ENCODE measurements around the gene TRNP1.
A peak's percentile ranks its signal among the peaks of the same experiment; 100 is the strongest.
"Not testable (repeated sequence)": the region's sequence is repeated elsewhere in the genome, so short reads cannot be mapped to it uniquely, and the experiment has no call there.

TRNP1 gene

GRCh38 chr1:26972390-26972789, 21.1 kb upstream of the TRNP1 start:
- DNase-seq (ENCODE audit: low spot score) (no peak), FAIRE-seq (no peak)

- no peak for DNase-seq (ENCODE audit: low spot score)
- FAIRE-seq, result no peak
These were observed 20.7 kb upstream of the TRNP1 start for GRCh38 chr1:26972821-26973220.

- FAIRE-seq (no peak), DNase-seq (ENCODE audit: low spot score) (no peak)
These were observed 16.6 kb upstream of the TRNP1 start for GRCh38 chr1:26976621-26977510.

GRCh38 chr1:26978901-26979300, 14.6 kb upstream of the TRNP1 start:
- DNase-seq (ENCODE audit: low spot score) (no peak), FAIRE-seq (no peak)

- FAIRE-seq (no peak), DNase-seq (ENCODE audit: low spot score) (no peak)
These were observed 12.2 kb upstream of the TRNP1 start for GRCh38 chr1:26981146-26981846.

GRCh38 chr1:26983863-26984262, 9.6 kb upstream of the TRNP1 start:
- FAIRE-seq (no peak), DNase-seq (ENCODE audit: low spot score) (no peak)

- FAIRE-seq, result no peak
- DNase-seq (ENCODE audit: low spot score), result no peak
These were observed 9.2 kb upstream of the TRNP1 start for GRCh38 chr1:26984291-26984690.

- FAIRE-seq, result no peak
These were observed 6.8 kb upstream of the TRNP1 start for GRCh38 chr1:26986658-26987057.

GRCh38 chr1:26989403-26990109, 3.9 kb upstream of the TRNP1 start:
- not testable (repeated sequence) for DNase-seq (ENCODE audit: low spot score); FAIRE-seq

More at GRCh38 chr1:26986658-26987057, 6.8 kb upstream of the TRNP1 start:
- no peak for DNase-seq (ENCODE audit: low spot score)

GRCh38 chr1:26991310-26992116, 2.0 kb upstream of the TRNP1 start:
- DNase-seq (ENCODE audit: low spot score), result peak; percentile 75
- no peak for FAIRE-seq

GRCh38 chr1:26994020-26994786, 711 bp downstream of the TRNP1 start:
- FAIRE-seq (no peak), DNase-seq (ENCODE audit: low spot score) (no peak)

GRCh38 chr1:26994787-26995517, 1.5 kb downstream of the TRNP1 start:
- FAIRE-seq, result no peak
- DNase-seq (ENCODE audit: low spot score), result no peak

GRCh38 chr1:26996024-26996423, 2.5 kb downstream of the TRNP1 start:
- DNase-seq (ENCODE audit: low spot score) (peak; percentile 69), FAIRE-seq (no peak)

- FAIRE-seq (no peak), DNase-seq (ENCODE audit: low spot score) (no peak)
These were observed 3.2 kb downstream of the TRNP1 start for GRCh38 chr1:26996665-26997064.

- FAIRE-seq (peak; percentile 59), DNase-seq (ENCODE audit: low spot score) (peak; percentile 73)
These were observed 5.2 kb downstream of the TRNP1 start for GRCh38 chr1:26998429-26999300.

GRCh38 chr1:26999440-26999987, 6.0 kb downstream of the TRNP1 start:
- FAIRE-seq, result no peak
- peak; percentile 87 for DNase-seq (ENCODE audit: low spot score)

GRCh38 chr1:27000090-27000816, 6.8 kb downstream of the TRNP1 start:
- DNase-seq (ENCODE audit: low spot score) (no peak), FAIRE-seq (no peak)
